ENCODE measurements around the gene SLC12A9.

DNA sequence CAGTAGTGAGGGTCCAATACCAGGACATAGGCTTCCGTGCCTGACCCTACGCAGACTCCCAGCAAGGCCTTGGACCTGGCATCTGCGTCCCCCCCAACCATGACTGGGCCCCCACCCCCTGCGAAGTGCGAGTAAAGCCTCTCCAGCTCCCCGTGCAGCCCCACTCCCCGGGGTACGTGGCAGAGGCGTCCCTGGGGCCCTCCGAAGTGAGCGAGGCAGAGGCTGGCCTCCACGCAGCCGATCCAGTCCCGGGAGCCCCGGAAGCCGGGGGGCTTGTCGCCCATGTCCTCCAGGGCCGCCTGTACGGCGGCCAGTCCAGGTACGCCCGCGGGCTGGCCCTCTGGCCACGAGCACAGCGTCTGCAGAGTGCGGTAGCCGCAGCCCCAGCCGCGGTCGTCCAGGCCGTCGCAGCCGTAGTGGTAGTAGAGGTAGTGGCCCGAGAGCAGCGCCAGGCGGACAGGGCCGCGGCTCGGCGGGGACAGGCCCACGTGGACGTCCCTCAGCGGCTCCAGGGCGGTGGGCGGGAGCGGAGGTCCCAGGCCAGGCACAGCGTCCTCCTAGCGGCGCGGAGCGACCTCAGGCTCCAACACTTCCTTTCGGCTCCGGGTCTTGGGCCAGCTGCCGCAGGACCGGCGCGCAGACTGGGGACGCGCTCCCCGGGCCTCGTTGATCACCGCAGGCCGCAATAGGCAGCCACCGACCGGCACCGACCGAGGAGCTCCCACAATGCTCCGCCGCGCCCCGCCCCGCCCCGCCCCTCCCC, 36.7 kb downstream of the SLC12A9 start, which contains the start of gene UFSP1:
- TF ChIP-seq, protein P1, sequence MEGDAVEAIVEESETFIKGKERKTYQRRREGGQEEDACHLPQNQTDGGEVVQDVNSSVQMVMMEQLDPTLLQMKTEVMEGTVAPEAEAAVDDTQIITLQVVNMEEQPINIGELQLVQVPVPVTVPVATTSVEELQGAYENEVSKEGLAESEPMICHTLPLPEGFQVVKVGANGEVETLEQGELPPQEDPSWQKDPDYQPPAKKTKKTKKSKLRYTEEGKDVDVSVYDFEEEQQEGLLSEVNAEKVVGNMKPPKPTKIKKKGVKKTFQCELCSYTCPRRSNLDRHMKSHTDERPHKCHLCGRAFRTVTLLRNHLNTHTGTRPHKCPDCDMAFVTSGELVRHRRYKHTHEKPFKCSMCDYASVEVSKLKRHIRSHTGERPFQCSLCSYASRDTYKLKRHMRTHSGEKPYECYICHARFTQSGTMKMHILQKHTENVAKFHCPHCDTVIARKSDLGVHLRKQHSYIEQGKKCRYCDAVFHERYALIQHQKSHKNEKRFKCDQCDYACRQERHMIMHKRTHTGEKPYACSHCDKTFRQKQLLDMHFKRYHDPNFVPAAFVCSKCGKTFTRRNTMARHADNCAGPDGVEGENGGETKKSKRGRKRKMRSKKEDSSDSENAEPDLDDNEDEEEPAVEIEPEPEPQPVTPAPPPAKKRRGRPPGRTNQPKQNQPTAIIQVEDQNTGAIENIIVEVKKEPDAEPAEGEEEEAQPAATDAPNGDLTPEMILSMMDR (IDR thresholded peaks at IDR 0.05) = no peak
- TF ChIP-seq ZFX (IDR thresholded peaks at IDR 0.05; ENCODE audit: borderline replicate concordance) = no peak

Data from 22Rv1 (cell line).